SK-N-SH treated with all-trans-retinoic acid at 6 μM for 48 hours (cell line): Measurements from ENCODE around the gene MERTK.

Experiments used
- ATAC-seq: fragments of 200-7000 bp; cut with Tn5 transposase; 3 replicates; pipeline ENCODE4 v1.9.1; 2020; ENCODE audit warnings: mild to moderate bottlenecking, moderate library complexity
- ARNTL ChIP-seq: fragments of 450-650 bp; formaldehyde crosslinking; IDR thresholded peaks from 2 replicates; pipeline ENCODE4 v1.5.0; 2020; ENCODE audit warnings: low read depth, mild to moderate bottlenecking, moderate library complexity, borderline replicate concordance
- BACH2 ChIP-seq: fragments of 250-450 bp; sonication (Bioruptor Pico); IDR thresholded peaks from 2 replicates; pipeline ENCODE4 v1.9.0; 2021; ENCODE audit warnings: mild to moderate bottlenecking, borderline replicate concordance
- CREB5 ChIP-seq: fragments of 250-450 bp; sonication (Bioruptor Pico); IDR thresholded peaks from 2 replicates; pipeline ENCODE4 v1.5.1; 2020; ENCODE audit warnings: low read depth, mild to moderate bottlenecking, moderate library complexity
- CSDC2 ChIP-seq: fragments of 250-450 bp; sonication (Bioruptor Pico); IDR thresholded peaks from 2 replicates; pipeline ENCODE4 v1.5.0; 2020; ENCODE audit warnings: mild to moderate bottlenecking, moderate library complexity
- ESRRG ChIP-seq: fragments of 250-450 bp; sonication (Bioruptor Pico); IDR thresholded peaks from 2 replicates; pipeline ENCODE4 v1.6.1; 2021; ENCODE audit warnings: mild to moderate bottlenecking
- GLIS3 ChIP-seq: fragments of 250-450 bp; sonication (Bioruptor Pico); IDR thresholded peaks from 2 replicates; pipeline ENCODE4 v1.5.0; 2020; ENCODE audit warnings: mild to moderate bottlenecking, moderate library complexity
- ISL1 ChIP-seq: fragments of 250-450 bp; sonication (Bioruptor Pico); IDR thresholded peaks from 2 replicates; pipeline ENCODE4 v2.1.2; 2022; ENCODE audit warnings: mild to moderate bottlenecking, moderate library complexity
- OSR1 ChIP-seq: fragments of 250-450 bp; sonication (Bioruptor Pico); IDR thresholded peaks from 2 replicates; pipeline ENCODE4 v1.8.0; 2022; ENCODE audit warnings: moderate library complexity, mild to moderate bottlenecking, inconsistent platforms
- PATZ1 ChIP-seq: fragments of 250-450 bp; sonication (Bioruptor Pico); IDR thresholded peaks from 2 replicates; pipeline ENCODE4 v1.8.0; 2020; ENCODE audit warnings: mild to moderate bottlenecking, moderate library complexity, borderline replicate concordance
- POU6F1 ChIP-seq: fragments of 250-450 bp; sonication (Bioruptor Pico); IDR thresholded peaks from 2 replicates; pipeline ENCODE4 v1.8.0; 2021; ENCODE audit warnings: low read depth, mild to moderate bottlenecking, moderate library complexity, borderline replicate concordance
- PPARA ChIP-seq: fragments of 250-450 bp; sonication (Bioruptor Pico); IDR thresholded peaks from 2 replicates; pipeline ENCODE4 v1.5.0; 2020; ENCODE audit warnings: mild to moderate bottlenecking, borderline replicate concordance
- RARB ChIP-seq: fragments of 250-450 bp; sonication (Bioruptor Pico); IDR thresholded peaks from 2 replicates; pipeline ENCODE4 v1.8.0; 2021; ENCODE audit warnings: mild to moderate bottlenecking, moderate library complexity
- TOX ChIP-seq: fragments of 250-450 bp; sonication (Bioruptor Pico); IDR thresholded peaks from 2 replicates; pipeline ENCODE4 v1.8.0; 2021; ENCODE audit warnings: mild to moderate bottlenecking, moderate library complexity, borderline replicate concordance
- TSHZ2 ChIP-seq: fragments of 250-450 bp; sonication (Bioruptor Pico); IDR thresholded peaks from 2 replicates; pipeline ENCODE4 v1.5.0; 2020; ENCODE audit warnings: mild to moderate bottlenecking, moderate library complexity
- ZFP3 ChIP-seq: fragments of 250-450 bp; sonication (Bioruptor Pico); IDR thresholded peaks from 2 replicates; pipeline ENCODE4 v1.5.0; 2020; ENCODE audit warnings: mild to moderate bottlenecking, moderate library complexity
- ZFP30 ChIP-seq: fragments of 450-650 bp; formaldehyde crosslinking; IDR thresholded peaks from 2 replicates; pipeline ENCODE4 v1.5.0; 2022; ENCODE audit warnings: mild to moderate bottlenecking, moderate library complexity
- ZNF70 ChIP-seq: fragments of 450-650 bp; formaldehyde crosslinking; IDR thresholded peaks from 2 replicates; pipeline ENCODE4 v1.5.0; 2020; ENCODE audit warnings: mild to moderate bottlenecking, moderate library complexity
- ZNF8 ChIP-seq: fragments of 450-650 bp; formaldehyde crosslinking; IDR thresholded peaks from 2 replicates; pipeline ENCODE4 v1.5.0; 2020; ENCODE audit warnings: mild to moderate bottlenecking, moderate library complexity
- TF ChIP-seq, protein P1 (sequence below): fragments of 250-450 bp; sonication (Bioruptor Pico); IDR thresholded peaks from 2 replicates; pipeline ENCODE4 v1.5.1; 2021; ENCODE audit warnings: mild to moderate bottlenecking, moderate library complexity

The MERTK gene

GRCh38 chr2:111975053-111975552, 76.7 kb downstream of the MERTK start:
- no peak for TF ChIP-seq CREB5
- no peak for TF ChIP-seq ZNF70 (CRISPR knock-in tag)
- no peak for TF ChIP-seq BACH2 (CRISPR knock-in tag)
- TF ChIP-seq TOX (CRISPR knock-in tag), result no peak
- no peak for TF ChIP-seq POU6F1 (CRISPR knock-in tag)
- no peak for TF ChIP-seq GLIS3 (CRISPR knock-in tag)
- no peak for TF ChIP-seq ARNTL (CRISPR knock-in tag)
- TF ChIP-seq PATZ1 (CRISPR knock-in tag), result no peak
- no peak for TF ChIP-seq ZNF8 (CRISPR knock-in tag)
- TF ChIP-seq OSR1 (CRISPR knock-in tag), result no peak
- TF ChIP-seq RARB (CRISPR knock-in tag), result no peak
- TF ChIP-seq CSDC2 (CRISPR knock-in tag), result no peak
- no peak for TF ChIP-seq ZFP3
- TF ChIP-seq ESRRG (CRISPR knock-in tag), result no peak
- TF ChIP-seq, protein P1, sequence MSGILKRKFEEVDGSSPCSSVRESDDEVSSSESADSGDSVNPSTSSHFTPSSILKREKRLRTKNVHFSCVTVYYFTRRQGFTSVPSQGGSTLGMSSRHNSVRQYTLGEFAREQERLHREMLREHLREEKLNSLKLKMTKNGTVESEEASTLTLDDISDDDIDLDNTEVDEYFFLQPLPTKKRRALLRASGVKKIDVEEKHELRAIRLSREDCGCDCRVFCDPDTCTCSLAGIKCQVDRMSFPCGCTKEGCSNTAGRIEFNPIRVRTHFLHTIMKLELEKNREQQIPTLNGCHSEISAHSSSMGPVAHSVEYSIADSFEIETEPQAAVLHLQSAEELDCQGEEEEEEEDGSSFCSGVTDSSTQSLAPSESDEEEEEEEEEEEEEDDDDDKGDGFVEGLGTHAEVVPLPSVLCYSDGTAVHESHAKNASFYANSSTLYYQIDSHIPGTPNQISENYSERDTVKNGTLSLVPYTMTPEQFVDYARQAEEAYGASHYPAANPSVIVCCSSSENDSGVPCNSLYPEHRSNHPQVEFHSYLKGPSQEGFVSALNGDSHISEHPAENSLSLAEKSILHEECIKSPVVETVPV, result no peak
- TF ChIP-seq ISL1 (CRISPR knock-in tag), result no peak
- TF ChIP-seq PPARA (CRISPR knock-in tag), result no peak
- ATAC-seq, result no peak

GRCh38 chr2:111975819-111976218, 77.4 kb downstream of the MERTK start:
- ATAC-seq, result no peak
- no peak for TF ChIP-seq ZNF70 (CRISPR knock-in tag)
- TF ChIP-seq POU6F1 (CRISPR knock-in tag), result no peak
- no peak for TF ChIP-seq ZFP30
- TF ChIP-seq ISL1 (CRISPR knock-in tag), result no peak
- no peak for TF ChIP-seq GLIS3 (CRISPR knock-in tag)
- TF ChIP-seq CREB5, result no peak

DNA sequence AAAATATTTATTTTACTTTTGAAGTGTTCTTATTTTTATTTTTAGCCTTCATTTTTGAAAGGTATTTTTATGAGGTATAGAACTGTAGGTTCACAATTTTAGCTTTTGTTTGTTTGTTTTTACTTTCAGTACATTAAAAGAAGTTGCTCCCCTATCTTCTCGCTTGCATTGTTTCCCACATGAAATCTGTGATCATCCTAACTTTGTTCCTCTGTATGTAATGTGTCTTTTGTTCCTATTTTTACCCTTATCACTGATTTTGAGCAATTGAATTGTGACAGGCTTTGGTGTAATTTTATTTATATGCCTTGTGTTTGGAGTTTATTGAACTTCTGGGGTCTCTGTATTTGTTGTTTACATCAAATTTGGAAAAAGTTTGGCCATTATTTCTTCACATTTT, 78.8 kb downstream of the MERTK start:
- ATAC-seq, result no peak
- TF ChIP-seq GLIS3 (CRISPR knock-in tag) (no peak), TSHZ2 (no peak), TOX (CRISPR knock-in tag) (no peak), ARNTL (CRISPR knock-in tag) (no peak), OSR1 (CRISPR knock-in tag) (no peak), ISL1 (CRISPR knock-in tag) (no peak)
